ENCODE data around the gene PAX5. TPM values are rescaled to one million over a fixed set of nuclear protein-coding genes. Genes with fewer than 3 reads are reported as not detected.
A peak's percentile ranks its signal among the peaks of the same experiment; 100 is the strongest.

The PAX5 gene
- total RNA-seq, 2 experiments from 2014 or later = 0.95 to 1.1 TPM

- Mint-ChIP-seq H3K27me3 (peaks cover 22% of the 10 kb centered on the region), H3K4me3 (no peak overlapping the region), H3K27ac (no peak overlapping the region), H3K4me1 (ENCODE audit: low read depth) (no peaks in the 10 kb centered on the region), H3K9me3 (peaks cover 6% of the 10 kb centered on the region), H3K36me3 (ENCODE audit: low read depth) (peaks cover 5% of the 10 kb centered on the region)
- intact Hi-C loops (cut with micrococcal nuclease) = loop anchor here (10.0 kb wide), 2 partner anchors 369 to 399 kb away; no protein-coding TSS in a partner anchor
- ChIA-PET CTCF (interaction anchor here (0.7 to 5.2 kb wide), 32 partner anchors 8 to 418 kb away, joined by 3 to 39 read pairs (median 4); no protein-coding TSS in a partner anchor), POLR2A (no interaction called here)
- ATAC-seq (peak; percentile 80), DNase-seq (peak; percentile 71)
- peak; percentile 65 for TF ChIP-seq CTCF (IDR thresholded peaks at IDR 0.05)
These were observed 38.0 kb downstream of the PAX5 start for GRCh38 chr9:36995927-36996705.

- Mint-ChIP-seq H3K27ac (no peak overlapping the region), H3K36me3 (ENCODE audit: low read depth) (peaks cover 7% of the 10 kb centered on the region), H3K4me3 (no peak overlapping the region), H3K9me3 (peaks cover 14% of the 10 kb centered on the region), H3K27me3 (peaks cover 29% of the 10 kb centered on the region), H3K4me1 (ENCODE audit: low read depth) (no peaks in the 10 kb centered on the region)
- CTCF ChIA-PET = interaction anchor here (1.1 kb wide), 1 partner anchor 121 kb away, joined by 4 read pairs; no protein-coding TSS in a partner anchor
- POLR2A ChIA-PET = no interaction called here
- TF ChIP-seq CTCF (IDR thresholded peaks at IDR 0.05) = no peak
- ATAC-seq = no peak
- no peak for DNase-seq
- intact Hi-C loops (cut with micrococcal nuclease) = loop anchor here (10.0 kb wide), 2 partner anchors 371 to 401 kb away; no protein-coding TSS in a partner anchor
These were observed 39.9 kb downstream of the PAX5 start for GRCh38 chr9:36993933-36994764.

GRCh38 chr9:36992501-36993316 is 41.4 kb downstream of the PAX5 start:
- no peak overlapping the region for H3K27ac Mint-ChIP-seq
- DNase-seq = no peak
- no peak for TF ChIP-seq CTCF (IDR thresholded peaks at IDR 0.05)
- POLR2A ChIA-PET = no interaction called here
- intact Hi-C loops (cut with micrococcal nuclease) = loop anchor here (10.0 kb wide), 2 partner anchors 372 to 402 kb away; no protein-coding TSS in a partner anchor
- peaks cover 14% of the 10 kb centered on the region for H3K9me3 Mint-ChIP-seq
- peaks cover 3% of the 10 kb centered on the region for H3K4me1 Mint-ChIP-seq (ENCODE audit: low read depth)
- H3K4me3 Mint-ChIP-seq = no peak overlapping the region
- H3K36me3 Mint-ChIP-seq (ENCODE audit: low read depth) = peaks cover 7% of the 10 kb centered on the region
- CTCF ChIA-PET = interaction anchor here (0.8 to 8.3 kb wide), 6 partner anchors 16 to 372 kb away, joined by 3 to 105 read pairs (median 4); no protein-coding TSS in a partner anchor
- H3K27me3 Mint-ChIP-seq = peaks cover 40% of the 10 kb centered on the region
- no peak for ATAC-seq

DNA sequence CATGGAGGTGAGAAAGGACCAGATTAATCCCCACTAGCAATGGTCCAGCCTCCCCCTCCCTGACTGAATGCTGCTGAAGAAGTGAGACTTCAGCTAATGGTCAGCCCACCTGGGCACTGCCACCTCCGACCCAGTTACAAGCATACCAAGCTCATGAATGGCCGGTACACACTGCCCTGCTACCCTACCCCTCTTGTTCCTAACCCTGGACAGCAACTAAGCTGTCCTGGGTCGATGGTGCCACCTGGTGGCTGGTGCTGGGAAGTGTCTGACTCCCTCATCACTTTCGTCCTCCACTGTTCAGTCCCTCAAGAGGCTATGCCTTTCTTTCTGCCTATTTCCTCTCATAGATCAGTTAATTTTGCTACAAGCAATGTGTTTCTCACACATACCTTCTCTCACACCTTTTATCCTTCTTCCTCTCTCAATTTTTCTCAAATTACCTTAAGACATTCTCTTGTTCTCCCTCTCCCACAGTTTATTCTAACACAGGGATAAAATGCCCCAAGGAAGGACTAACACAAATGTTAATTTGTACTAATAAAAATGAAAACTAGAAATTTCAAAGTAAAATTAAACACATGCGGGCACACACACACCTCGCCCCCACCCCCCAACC is 42.4 kb downstream of the PAX5 start:
- H3K27ac Mint-ChIP-seq = no peak overlapping the region
- TF ChIP-seq CTCF (IDR thresholded peaks at IDR 0.05) = peak; percentile 84
- H3K4me3 Mint-ChIP-seq = no peak overlapping the region
- DNase-seq (peak; percentile 64), ATAC-seq (peak; percentile 46)
- H3K4me1 Mint-ChIP-seq (ENCODE audit: low read depth) = peaks cover 10% of the 10 kb centered on the region
- ChIA-PET POLR2A (no interaction called here), CTCF (interaction anchor here (0.5 to 8.3 kb wide), 8 partner anchors 15 to 382 kb away, joined by 3 to 105 read pairs (median 4); no protein-coding TSS in a partner anchor)
- intact Hi-C loops (cut with micrococcal nuclease) = loop anchor here (2.0 to 10.0 kb wide), 3 partner anchors 119 to 403 kb away; no protein-coding TSS in a partner anchor
- peaks cover 14% of the 10 kb centered on the region for H3K9me3 Mint-ChIP-seq
- peaks cover 7% of the 10 kb centered on the region for H3K36me3 Mint-ChIP-seq (ENCODE audit: low read depth)
- peaks cover 51% of the 10 kb centered on the region for H3K27me3 Mint-ChIP-seq
